DOHH2 (cell line): Measurements from ENCODE around the gene LMBR1L.

Experiments
- H3F3A ChIP-seq: fragments of 200-600 bp; sonication (generic), shearing (Covaris generic); 2 replicates; pipeline ENCODE4 v1.6.0; 2016; ENCODE audit warnings: antibody characterized with exemption, mild to moderate bottlenecking; ENCODE audit not compliant: control insufficient read depth, insufficient read depth
- H3K27ac ChIP-seq: fragments of 200-600 bp; sonication (generic); 2 replicates; pipeline ENCODE4 v1.5.1; 2014; ENCODE audit warnings: low read depth, mild to moderate bottlenecking, low read length, moderate library complexity
- H3K27me3 ChIP-seq: fragments of 200-600 bp; sonication (generic); 2 replicates; pipeline ENCODE4 v1.6.1; 2014; ENCODE audit warnings: mild to moderate bottlenecking, low read length, mixed read lengths; ENCODE audit not compliant: control insufficient read depth
- H3K36me3 ChIP-seq: fragments of 200-600 bp; sonication (generic); 2 replicates; pipeline ENCODE4 v1.6.1; 2014; ENCODE audit warnings: mild to moderate bottlenecking, low read length, moderate library complexity, mixed read lengths; ENCODE audit not compliant: control insufficient read depth
- H3K4me1 ChIP-seq: fragments of 200-600 bp; sonication (generic); 2 replicates; pipeline ENCODE4 v1.6.1; 2014; ENCODE audit warnings: mild to moderate bottlenecking, low read length, mixed read lengths; ENCODE audit not compliant: control insufficient read depth
- H3K4me2 ChIP-seq: fragments of 200-600 bp; sonication (generic); 2 replicates; pipeline ENCODE4 v1.6.0; 2014; ENCODE audit warnings: mild to moderate bottlenecking, low read length, moderate library complexity
- H3K4me3 ChIP-seq: fragments of 200-600 bp; sonication (generic); 2 replicates; pipeline ENCODE4 v1.5.1; 2014; ENCODE audit warnings: mild to moderate bottlenecking, low read length, mixed read lengths
- H3K79me2 ChIP-seq: fragments of 200-600 bp; sonication (generic); 2 replicates; pipeline ENCODE4 v1.6.1; 2014; ENCODE audit warnings: mild to moderate bottlenecking, low read length, mixed read lengths; ENCODE audit not compliant: control insufficient read depth
- H3K9me2 ChIP-seq: fragments of 200-600 bp; sonication (generic); replicated peaks from 2 replicates; pipeline ENCODE4 v1.6.1; 2014; ENCODE audit warnings: mild to moderate bottlenecking, low read length, mixed read lengths; ENCODE audit not compliant: control insufficient read depth
- H3K9me3 ChIP-seq: fragments of 200-600 bp; sonication (generic); 2 replicates; pipeline ENCODE4 v1.6.1; 2014; ENCODE audit warnings: antibody characterized with exemption, low read length, mixed read lengths; ENCODE audit not compliant: control insufficient read depth, insufficient read depth
- H4K20me1 ChIP-seq: fragments of 200-600 bp; sonication (generic); 2 replicates; pipeline ENCODE4 v1.6.0; 2014; ENCODE audit warnings: low read depth, mild to moderate bottlenecking, antibody characterized with exemption, low read length, moderate library complexity; ENCODE audit not compliant: control insufficient read depth, insufficient read depth
- EZH2phosphoT487 ChIP-seq: fragments of 200-600 bp; sonication (generic); IDR thresholded peaks from 2 replicates; pipeline ENCODE4 v1.6.1; 2017; ENCODE audit warnings: borderline replicate concordance, mild to moderate bottlenecking, antibody characterized with exemption, low read length, moderate library complexity, mixed read lengths
- TF ChIP-seq, protein P1 (sequence below): fragments of 200-600 bp; sonication (generic); IDR thresholded peaks from one replicate; pipeline ENCODE4 v1.5.1; 2014; ENCODE audit warnings: antibody characterized with exemption, mild to moderate bottlenecking, low read depth, low read length; ENCODE audit not compliant: poor library complexity, severe bottlenecking

LMBR1L gene

DNA sequence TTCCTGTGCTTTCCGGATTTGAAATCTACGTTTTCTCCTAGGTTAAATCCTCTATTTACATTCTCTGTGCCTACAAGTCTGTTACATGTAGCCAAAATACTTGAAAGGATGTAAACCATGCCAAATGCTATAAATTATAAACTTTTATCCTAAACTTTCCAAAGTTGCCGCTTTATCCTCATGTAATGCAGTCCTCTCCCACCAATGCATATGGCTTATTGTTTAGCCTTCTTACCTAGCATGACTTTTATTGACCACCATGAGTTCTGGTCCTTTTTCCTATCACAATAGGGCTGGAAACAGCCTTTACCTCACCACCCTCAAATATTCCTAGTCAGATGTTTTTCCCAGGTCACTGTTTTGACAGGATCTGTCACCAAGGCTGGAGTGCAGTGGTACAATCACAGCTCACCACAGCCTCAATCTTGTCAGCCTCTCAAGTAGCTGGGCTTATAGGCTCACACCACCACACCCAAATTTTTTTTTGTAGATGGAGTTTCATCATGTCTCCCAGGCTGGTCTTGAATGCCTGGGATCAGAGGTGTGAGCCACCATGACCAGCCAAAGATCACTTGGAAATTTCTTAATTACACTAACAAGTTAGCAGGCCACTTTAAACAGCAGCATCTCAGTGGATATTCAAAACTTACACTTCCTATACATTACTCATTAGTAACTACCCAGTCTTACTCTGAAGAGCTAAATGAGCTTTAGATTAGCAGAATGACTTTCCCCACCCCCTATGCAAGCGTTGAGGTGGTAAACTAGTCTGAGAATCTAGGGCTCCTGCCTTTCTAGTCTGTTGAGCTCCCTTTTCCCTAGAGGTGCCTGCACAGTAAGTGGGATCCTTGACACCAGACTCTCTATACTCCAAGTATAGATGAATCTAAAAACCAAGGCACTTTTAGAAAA is 16.5 kb upstream of the LMBR1L start:
- Histone ChIP-seq H3K9me3 (no peaks in the 10 kb centered on the region), H3K9me2 (no peaks in the 10 kb centered on the region), H4K20me1 (peaks cover 14% of the 10 kb centered on the region), H3K4me2 (no peak overlapping the region), H3F3A (peaks cover 53% of the 10 kb centered on the region), H3K36me3 (peaks cover 39% of the 10 kb centered on the region), H3K79me2 (peaks cover 28% of the 10 kb centered on the region), H3K4me3 (no peak overlapping the region), H3K27ac (no peak overlapping the region), H3K27me3 (peaks cover 2% of the 10 kb centered on the region; the same call in 1 of the 2 replicates), H3K4me1 (peaks cover 21% of the 10 kb centered on the region)
- TF ChIP-seq, protein P1, sequence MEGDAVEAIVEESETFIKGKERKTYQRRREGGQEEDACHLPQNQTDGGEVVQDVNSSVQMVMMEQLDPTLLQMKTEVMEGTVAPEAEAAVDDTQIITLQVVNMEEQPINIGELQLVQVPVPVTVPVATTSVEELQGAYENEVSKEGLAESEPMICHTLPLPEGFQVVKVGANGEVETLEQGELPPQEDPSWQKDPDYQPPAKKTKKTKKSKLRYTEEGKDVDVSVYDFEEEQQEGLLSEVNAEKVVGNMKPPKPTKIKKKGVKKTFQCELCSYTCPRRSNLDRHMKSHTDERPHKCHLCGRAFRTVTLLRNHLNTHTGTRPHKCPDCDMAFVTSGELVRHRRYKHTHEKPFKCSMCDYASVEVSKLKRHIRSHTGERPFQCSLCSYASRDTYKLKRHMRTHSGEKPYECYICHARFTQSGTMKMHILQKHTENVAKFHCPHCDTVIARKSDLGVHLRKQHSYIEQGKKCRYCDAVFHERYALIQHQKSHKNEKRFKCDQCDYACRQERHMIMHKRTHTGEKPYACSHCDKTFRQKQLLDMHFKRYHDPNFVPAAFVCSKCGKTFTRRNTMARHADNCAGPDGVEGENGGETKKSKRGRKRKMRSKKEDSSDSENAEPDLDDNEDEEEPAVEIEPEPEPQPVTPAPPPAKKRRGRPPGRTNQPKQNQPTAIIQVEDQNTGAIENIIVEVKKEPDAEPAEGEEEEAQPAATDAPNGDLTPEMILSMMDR = no peak
- no peak for TF ChIP-seq EZH2phosphoT487

DNA sequence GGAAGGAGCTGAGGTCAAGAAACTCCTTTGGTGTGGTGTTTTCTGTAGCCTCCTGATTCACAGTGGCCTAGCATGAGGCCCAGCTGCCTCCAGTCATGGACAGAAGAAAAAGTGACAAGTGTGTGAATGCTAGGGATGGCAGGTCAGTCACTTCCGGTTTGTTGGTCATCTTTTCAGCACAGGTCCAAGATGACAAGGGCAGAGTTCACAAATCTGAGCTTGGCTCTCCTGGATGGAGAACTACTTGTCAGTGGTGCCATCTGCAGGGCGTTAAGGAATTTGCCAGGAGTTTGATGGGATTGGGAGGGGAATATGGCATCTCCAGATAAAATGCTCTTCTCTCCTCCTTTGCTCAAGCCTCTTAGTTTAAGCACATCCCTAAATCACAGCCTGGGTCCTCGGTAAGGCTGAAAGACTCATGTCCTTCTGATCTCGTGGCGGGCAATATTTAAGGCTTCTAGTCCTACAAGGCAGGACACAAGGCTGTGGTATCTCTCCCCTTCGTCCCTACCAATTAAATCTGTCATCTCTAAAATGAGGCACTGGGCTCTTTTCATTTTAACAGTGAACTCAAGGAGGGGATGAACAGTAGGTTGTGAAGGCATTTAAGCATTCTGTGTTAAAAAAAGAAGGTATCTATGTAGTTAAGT is 10.5 kb upstream of the LMBR1L start:
- H3F3A ChIP-seq = peaks cover 9% of the 10 kb centered on the region
- no peak for TF ChIP-seq EZH2phosphoT487
- TF ChIP-seq, protein P1 = peak; percentile 39
- no peak overlapping the region for H3K4me2 ChIP-seq
- no peak overlapping the region for H3K27ac ChIP-seq
- H4K20me1 ChIP-seq = no peaks in the 10 kb centered on the region
- no peaks in the 10 kb centered on the region for H3K9me2 ChIP-seq
- H3K4me1 ChIP-seq = no peaks in the 10 kb centered on the region
- H3K9me3 ChIP-seq = no peaks in the 10 kb centered on the region
- no peaks in the 10 kb centered on the region for H3K27me3 ChIP-seq
- no peak overlapping the region for H3K4me3 ChIP-seq
- no peaks in the 10 kb centered on the region for H3K36me3 ChIP-seq
- H3K79me2 ChIP-seq = no peaks in the 10 kb centered on the region

DNA sequence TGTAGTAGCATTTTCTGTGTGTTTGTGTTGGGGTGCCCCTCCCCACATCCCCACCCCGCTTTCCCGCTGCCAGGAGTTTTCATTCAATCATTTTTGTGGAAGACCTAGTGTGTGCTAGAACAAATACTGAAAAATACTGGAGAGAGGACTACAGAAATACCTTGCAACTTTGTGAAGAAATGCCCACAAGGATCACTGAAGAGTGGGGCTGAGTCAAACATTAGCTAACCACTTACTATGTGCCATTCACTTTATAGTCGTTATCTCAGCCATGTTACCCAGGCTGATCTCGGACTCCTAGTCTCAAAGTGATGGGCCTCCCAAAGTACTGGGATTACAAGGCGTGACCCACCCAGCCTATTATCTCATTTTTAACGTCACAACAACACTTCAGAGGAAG is 559 bp upstream of the LMBR1L start:
- Histone ChIP-seq H3K4me3 (peak overlapping the region; percentile 94), H3K9me3 (no peaks in the 10 kb centered on the region), H3K9me2 (no peaks in the 10 kb centered on the region), H3K27ac (no peak overlapping the region), H3K79me2 (peaks cover 10% of the 10 kb centered on the region; the same call in 1 of the 2 replicates), H4K20me1 (no peaks in the 10 kb centered on the region), H3K4me1 (peaks cover 25% of the 10 kb centered on the region), H3F3A (no peaks in the 10 kb centered on the region), H3K27me3 (no peaks in the 10 kb centered on the region), H3K4me2 (peak overlapping the region; percentile 94), H3K36me3 (no peaks in the 10 kb centered on the region)
- TF ChIP-seq, protein P1 = no peak
